SK-N-SH (cell line): ENCODE data around the gene TRAF2. TPM values are rescaled to one million over a fixed set of nuclear protein-coding genes. Genes with fewer than 3 reads are reported as not detected.
A peak's percentile ranks its signal among the peaks of the same experiment; 100 is the strongest.

Experiments
- CTCF ChIA-PET: fragments of 300-600, 350-600 bp; formaldehyde crosslinking; extraction: SDS; loops from one replicate; lab custom pipeline; 2021; lab: Yijun Ruan, JAX
- POLR2A ChIA-PET: fragments of 350-600 bp; sonication (Branson Sonifier 250); formaldehyde crosslinking; extraction: SDS; loops from one replicate; lab custom pipeline; 2020; ENCODE audit warnings: antibody characterized with exemption, inconsistent platforms; lab: Yijun Ruan, JAX
- DNase-seq: peaks from one replicate; pipeline ENCODE4 v3.0.0; 2012
- H2AFZ ChIP-seq: fragments of 200-600 bp; sonication (generic); 2 replicates; pipeline ENCODE4 v1.8.1; 2016; ENCODE audit warnings: antibody characterized with exemption, mild to moderate bottlenecking, low read depth
- H3F3A ChIP-seq: fragments of 200-600 bp; sonication (generic); replicated peaks from 2 replicates; pipeline ENCODE3; 2016; ENCODE audit warnings: antibody characterized with exemption, mild to moderate bottlenecking; ENCODE audit not compliant: insufficient read depth
- H3K27ac ChIP-seq, 2 experiments: fragments of 200-500 bp in 1 of 2; fragments of 200-600 bp in 1 of 2; sonication (Bioruptor generic) in 1 of 2; sonication (generic), shearing (Covaris generic) in 1 of 2; 2 replicates each; pipeline versions ENCODE4 v1.5.1 to v1.6.1; 2014 to 2016; ENCODE audit warnings: low read depth in 2 of 2, inconsistent platforms in 1 of 2, low read length in 1 of 2, mild to moderate bottlenecking in 1 of 2, mixed read lengths in 1 of 2
- H3K27me3 ChIP-seq: fragments of 200-600 bp; sonication (generic), shearing (Covaris generic); 2 replicates; pipeline ENCODE4 v1.6.1; 2016; ENCODE audit warnings: mixed run types; ENCODE audit not compliant: insufficient read depth
- H3K36me3 ChIP-seq, 2 experiments: fragments of 200-500 bp in 1 of 2; fragments of 200-600 bp in 1 of 2; sonication (Bioruptor generic) in 1 of 2; sonication (generic) in 1 of 2; replicated peaks in 1 of 2; 2 replicates each; pipeline versions ENCODE3 to v1.5.1; 2014 to 2016; ENCODE audit warnings: low read length in 1 of 2, mild to moderate bottlenecking in 1 of 2; ENCODE audit not compliant: insufficient read depth in 2 of 2, control insufficient read depth in 1 of 2
- H3K4me1 ChIP-seq, 2 experiments: fragments of 200-500 bp in 1 of 2; fragments of 200-600 bp in 1 of 2; sonication (Bioruptor generic) in 1 of 2; sonication (generic), shearing (Covaris generic) in 1 of 2; 2 replicates each; pipeline versions ENCODE4 v1.5.1 to v1.6.1; 2014 to 2016; ENCODE audit warnings: low read depth in 1 of 2, low read length in 1 of 2, mixed run types in 1 of 2; ENCODE audit not compliant: insufficient read depth in 2 of 2, control insufficient read depth in 1 of 2
- H3K4me2 ChIP-seq: fragments of 200-600 bp; sonication (generic), shearing (Covaris generic); 2 replicates; pipeline ENCODE4 v1.6.1; 2017; ENCODE audit warnings: mixed run types
- H3K4me3 ChIP-seq, 2 experiments: fragments of 200-500 bp in 1 of 2; fragments of 200-600 bp in 1 of 2; sonication (Bioruptor generic) in 1 of 2; sonication (generic), shearing (Covaris generic) in 1 of 2; 2 replicates each; pipeline versions ENCODE4 v1.5.1 to v1.8.1; 2014 to 2016; ENCODE audit warnings: low read depth in 2 of 2, inconsistent platforms in 1 of 2, low read length in 1 of 2, mild to moderate bottlenecking in 1 of 2, mixed read lengths in 1 of 2, moderate library complexity in 1 of 2
- H3K79me2 ChIP-seq: fragments of 200-600 bp; sonication (generic); 2 replicates; pipeline ENCODE4 v1.8.1; 2017; ENCODE audit warnings: mild to moderate bottlenecking; ENCODE audit not compliant: insufficient read depth
- H3K9ac ChIP-seq: fragments of 200-600 bp; sonication (generic); 2 replicates; pipeline ENCODE4 v1.6.1; 2017; ENCODE audit warnings: mixed run types
- H3K9me2 ChIP-seq: fragments of 200-600 bp; sonication (generic); 2 replicates; pipeline ENCODE4 v1.6.1; 2017; ENCODE audit warnings: mixed run types
- H3K9me3 ChIP-seq: fragments of 200-600 bp; sonication (generic); 2 replicates; pipeline ENCODE4 v1.6.1; 2017; ENCODE audit warnings: mixed run types, mild to moderate bottlenecking, moderate library complexity
- H4K20me1 ChIP-seq: fragments of 200-600 bp; sonication (generic); 2 replicates; pipeline ENCODE4 v1.6.1; 2017; ENCODE audit warnings: mild to moderate bottlenecking, mixed run types; ENCODE audit not compliant: insufficient read depth
- ELF1 ChIP-seq: IDR thresholded peaks from 2 replicates; pipeline ENCODE4 v1.4.0; 2012
- EP300 ChIP-seq, 2 experiments: IDR thresholded peaks; 2 replicates each; pipeline versions ENCODE4 v1.4.0 to v1.6.1; 2012; ENCODE audit warnings: borderline replicate concordance in 1 of 2, low read depth in 1 of 2, low read length in 1 of 2
- FOXM1 ChIP-seq: IDR thresholded peaks from 2 replicates; pipeline ENCODE4 v1.4.0; 2012; ENCODE audit warnings: low read depth, mild to moderate bottlenecking
- GABPA ChIP-seq: IDR thresholded peaks from 2 replicates; pipeline ENCODE4 v1.4.0; 2012; ENCODE audit warnings: low read depth, mild to moderate bottlenecking
- NFIC ChIP-seq: IDR thresholded peaks from 2 replicates; pipeline ENCODE4 v1.4.0; 2012; ENCODE audit warnings: borderline replicate concordance
- REST ChIP-seq: IDR thresholded peaks from 2 replicates; pipeline ENCODE4 v1.6.1; 2012; ENCODE audit warnings: mild to moderate bottlenecking, low read depth, low read length, moderate library complexity
- SIN3A ChIP-seq: IDR thresholded peaks from 2 replicates; pipeline ENCODE4 v1.6.1; 2012; ENCODE audit warnings: low read depth, mild to moderate bottlenecking, low read length, moderate library complexity, borderline replicate concordance
- WGBS: methylation state at CpG from one replicate; pipeline ENCODE4 v1.1.6; 2017; ENCODE audit warnings: low lambda C conversion rate; 5-methylcytosine and 5-hydroxymethylcytosine counted together
- polyA plus RNA-seq, 3 experiments: library from polyadenylated mRNA; depleted of rRNA; stranded (reverse); fragments of >200 nt; gene quantifications; 2 replicates each; pipeline ENCODE4 v1.2.3, GENCODE V29; 2012
- TF ChIP-seq, protein P1 (sequence below): IDR thresholded peaks from 2 replicates; pipeline ENCODE4; 2012
- TF ChIP-seq, protein P2 (sequence below): IDR thresholded peaks from 2 replicates; pipeline ENCODE4 v1.4.0; 2012; ENCODE audit warnings: low read depth, borderline replicate concordance
- TF ChIP-seq, protein P3 (sequence below): IDR thresholded peaks from 2 replicates; pipeline ENCODE4 v1.4.0; 2012; ENCODE audit warnings: low read depth

Gene TRAF2
- polyA plus RNA-seq, 1 of the 3 experiments (the other 2 are of a cell fraction) = 15.4 TPM

- POLR2A ChIA-PET = no interaction called here
- peak overlapping the region; percentile 51 for H3K9ac ChIP-seq
- WGBS = 26% methylated on average over 9 of the region's 15 CpGs
Measured at GRCh38 chr9:136902259-136902821, 16.0 kb downstream of the TRAF2 start.

More at GRCh38 chr9:136902259-136902821, 16.0 kb downstream of the TRAF2 start:
- peaks cover 29% of the 10 kb centered on the region for H3F3A ChIP-seq
- H3K9me3 ChIP-seq = no peaks in the 10 kb centered on the region
- TF ChIP-seq EP300 (IDR thresholded peaks at IDR 0.05; ENCODE audit: borderline replicate concordance in 1 of 2, low read depth in 1 of 2, low read length in 1 of 2) = peak in 1 of 2 experiments; percentile 31; a peak in 1 of 4 replicates
- TF ChIP-seq, protein P1, sequence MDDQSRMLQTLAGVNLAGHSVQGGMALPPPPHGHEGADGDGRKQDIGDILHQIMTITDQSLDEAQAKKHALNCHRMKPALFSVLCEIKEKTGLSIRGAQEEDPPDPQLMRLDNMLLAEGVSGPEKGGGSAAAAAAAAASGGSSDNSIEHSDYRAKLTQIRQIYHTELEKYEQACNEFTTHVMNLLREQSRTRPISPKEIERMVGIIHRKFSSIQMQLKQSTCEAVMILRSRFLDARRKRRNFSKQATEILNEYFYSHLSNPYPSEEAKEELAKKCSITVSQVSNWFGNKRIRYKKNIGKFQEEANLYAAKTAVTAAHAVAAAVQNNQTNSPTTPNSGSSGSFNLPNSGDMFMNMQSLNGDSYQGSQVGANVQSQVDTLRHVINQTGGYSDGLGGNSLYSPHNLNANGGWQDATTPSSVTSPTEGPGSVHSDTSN = 0 out of 2 replicates have a peak, but pooled peaks have one; percentile 7
- no peak for TF ChIP-seq SIN3A
- TF ChIP-seq, protein P2, sequence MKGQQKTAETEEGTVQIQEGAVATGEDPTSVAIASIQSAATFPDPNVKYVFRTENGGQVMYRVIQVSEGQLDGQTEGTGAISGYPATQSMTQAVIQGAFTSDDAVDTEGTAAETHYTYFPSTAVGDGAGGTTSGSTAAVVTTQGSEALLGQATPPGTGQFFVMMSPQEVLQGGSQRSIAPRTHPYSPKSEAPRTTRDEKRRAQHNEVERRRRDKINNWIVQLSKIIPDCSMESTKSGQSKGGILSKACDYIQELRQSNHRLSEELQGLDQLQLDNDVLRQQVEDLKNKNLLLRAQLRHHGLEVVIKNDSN = peak; percentile 56; the same call in 1 of the 2 replicates
- no peak for TF ChIP-seq FOXM1
- TF ChIP-seq, protein P3, sequence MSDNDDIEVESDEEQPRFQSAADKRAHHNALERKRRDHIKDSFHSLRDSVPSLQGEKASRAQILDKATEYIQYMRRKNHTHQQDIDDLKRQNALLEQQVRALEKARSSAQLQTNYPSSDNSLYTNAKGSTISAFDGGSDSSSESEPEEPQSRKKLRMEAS = peak; percentile 85
- TF ChIP-seq ELF1 = no peak
- TF ChIP-seq NFIC = peak; percentile 51
- TF ChIP-seq GABPA = no peak
- TF ChIP-seq REST = no peak
- H2AFZ ChIP-seq = no peak overlapping the region
- peaks cover 6 to 19% of the 10 kb centered on the region in 2 experiments; a peak in 3 of 4 replicates for H3K4me1 ChIP-seq
- peaks cover 9% of the 10 kb centered on the region; the same call in 1 of the 2 replicates for H3K79me2 ChIP-seq
- peaks cover 16 to 18% of the 10 kb centered on the region in 2 experiments for H3K36me3 ChIP-seq
- no peak overlapping the region for H3K4me3 ChIP-seq
- no peaks in the 10 kb centered on the region for H4K20me1 ChIP-seq
- no peaks in the 10 kb centered on the region for H3K9me2 ChIP-seq
- CTCF ChIA-PET = interaction anchor here (1.1 to 1.3 kb wide), 2 partner anchors 60 to 147 kb away, joined by 3 read pairs; partner anchors contain the start of gene AJM1
- no peak for DNase-seq
- peak overlapping the region; percentile 45; the same call in 1 of the 2 replicates for H3K4me2 ChIP-seq
- no peaks in the 10 kb centered on the region for H3K27me3 ChIP-seq
- peak overlapping the region; percentile 41 to 75 for H3K27ac ChIP-seq
